ENCODE results near the gene PHTF2. TPM values are rescaled to one million over a fixed set of nuclear protein-coding genes. Genes with fewer than 3 reads are reported as not detected.

Gene PHTF2
- total and polyA plus RNA-seq, 4 donors, result 8.8 to 38.4 (median 26.1) TPM

DNA sequence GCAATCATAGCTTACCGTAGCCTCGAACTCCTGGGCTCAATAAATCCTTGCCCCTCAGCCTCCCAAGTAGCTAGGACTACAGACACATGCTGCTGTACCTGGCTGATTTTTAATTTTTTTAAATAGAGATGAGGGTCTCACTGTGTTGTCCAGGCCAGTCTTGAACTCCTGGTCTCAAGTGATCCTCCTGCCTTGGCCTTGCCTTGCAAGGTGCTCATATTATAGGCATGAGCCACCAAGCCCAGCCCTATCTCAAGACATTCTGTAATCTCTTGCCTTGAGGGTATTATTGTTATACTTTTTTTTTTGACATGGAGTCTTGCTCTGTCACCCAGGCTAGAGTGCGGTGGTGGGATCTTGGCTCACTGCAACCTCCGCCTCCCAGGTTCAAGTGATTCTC, 86.6 kb downstream of the PHTF2 start:
- H3K9me3 ChIP-seq (ENCODE audit: control insufficient read depth, low read length), result no peaks in the 10 kb centered on the region
- H3K4me1 ChIP-seq (ENCODE audit: control insufficient read depth in 1 of 2, insufficient read depth in 2 of 2, low read length in 2 of 2), result peaks cover 1 to 4% of the 10 kb centered on the region in 2 donors
- no peaks in the 10 kb centered on the region for H3K27me3 ChIP-seq (ENCODE audit: control insufficient read depth in 1 of 2, insufficient read depth in 2 of 2, low read length in 1 of 2)
- H3K27ac ChIP-seq (ENCODE audit: low read depth in 1 of 2, low read length in 2 of 2), result no peak overlapping the region
- intact Hi-C loops (cut with DNase I), result loop anchor here in 1 of 2 donors (10.0 kb wide), 1 partner anchor 60 kb away; no protein-coding TSS in a partner anchor
- H3K36me3 ChIP-seq (ENCODE audit: control insufficient read depth in 1 of 2, insufficient read depth in 2 of 2, low read length in 1 of 2), result no peaks in the 10 kb centered on the region
- no peak overlapping the region for H3K4me3 ChIP-seq (ENCODE audit: low read length in 2 of 2)
- 93 to 98% methylated on average over 4 of the region's 4 CpGs for WGBS, 2 donors
- DNase-seq (no peak), ATAC-seq (ENCODE audit: low FRiP score) (no peak)

DNA sequence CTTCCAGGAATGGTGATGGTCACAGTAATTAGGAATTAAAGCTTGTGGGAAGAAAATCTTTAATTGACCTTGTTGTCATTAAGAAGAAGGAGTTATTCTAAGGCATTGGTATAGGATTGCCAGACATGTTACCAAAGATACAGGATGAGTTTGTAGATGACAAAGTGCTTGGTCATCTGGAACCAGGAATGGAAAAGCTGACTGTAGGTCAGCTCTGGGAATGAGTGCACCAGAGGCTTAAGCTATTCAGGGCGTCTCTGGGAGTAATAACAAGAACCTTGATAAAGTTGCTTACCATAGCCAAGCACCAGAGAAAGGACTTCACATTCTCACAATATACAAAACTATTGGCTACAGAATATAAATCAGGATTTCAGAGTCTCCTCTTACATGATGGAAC, 89.0 kb downstream of the PHTF2 start:
- no peaks in the 10 kb centered on the region for H3K36me3 ChIP-seq (ENCODE audit: control insufficient read depth in 1 of 2, insufficient read depth in 2 of 2, low read length in 1 of 2)
- WGBS, 2 donors, result 5 to 20% methylated on average over 1 of the region's 1 CpG
- H3K4me3 ChIP-seq (ENCODE audit: low read length in 2 of 2), result no peak overlapping the region
- intact Hi-C loops (cut with DNase I), result loop anchor here in 1 of 2 donors (10.0 kb wide), 1 partner anchor 63 kb away; no protein-coding TSS in a partner anchor
- H3K4me1 ChIP-seq (ENCODE audit: control insufficient read depth in 1 of 2, insufficient read depth in 2 of 2, low read length in 2 of 2), result peaks cover 1 to 4% of the 10 kb centered on the region in 2 donors
- H3K27ac ChIP-seq (ENCODE audit: low read depth in 1 of 2, low read length in 2 of 2), result no peak overlapping the region
- H3K27me3 ChIP-seq (ENCODE audit: control insufficient read depth in 1 of 2, insufficient read depth in 2 of 2, low read length in 1 of 2), result no peaks in the 10 kb centered on the region
- DNase-seq, result no peak
- H3K9me3 ChIP-seq (ENCODE audit: control insufficient read depth, low read length), result no peaks in the 10 kb centered on the region
- peak; percentile 65 for ATAC-seq (ENCODE audit: low FRiP score)

DNA sequence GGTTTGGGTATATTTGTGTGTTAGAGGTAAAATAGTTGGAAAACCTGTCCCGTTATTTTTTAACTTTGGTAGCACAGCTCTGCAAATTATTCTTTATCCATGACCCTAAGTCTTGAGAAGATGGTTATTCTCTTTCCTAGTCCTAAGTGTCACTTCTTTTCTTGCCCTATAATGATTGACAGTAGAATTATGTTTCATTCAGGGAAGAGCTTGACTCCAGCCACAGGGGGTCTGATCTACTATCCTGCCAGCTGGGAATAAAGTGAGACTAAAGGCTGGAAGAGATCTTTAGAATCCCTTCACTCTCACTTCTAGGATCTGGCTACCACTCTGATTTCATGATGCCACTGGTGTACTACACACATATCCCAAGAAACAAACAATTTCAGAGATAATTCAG, 90.4 kb downstream of the PHTF2 start:
- H3K27me3 ChIP-seq (ENCODE audit: control insufficient read depth in 1 of 2, insufficient read depth in 2 of 2, low read length in 1 of 2), result no peaks in the 10 kb centered on the region
- no peaks in the 10 kb centered on the region for H3K36me3 ChIP-seq (ENCODE audit: control insufficient read depth in 1 of 2, insufficient read depth in 2 of 2, low read length in 1 of 2)
- no peaks in the 10 kb centered on the region for H3K9me3 ChIP-seq (ENCODE audit: control insufficient read depth, low read length)
- H3K4me1 ChIP-seq (ENCODE audit: control insufficient read depth in 1 of 2, insufficient read depth in 2 of 2, low read length in 2 of 2), result peaks cover 1 to 4% of the 10 kb centered on the region in 2 donors
- 94 to 97% methylated on average over 1 of the region's 1 CpG for WGBS, 2 donors
- no peak overlapping the region for H3K27ac ChIP-seq (ENCODE audit: low read depth in 1 of 2, low read length in 2 of 2)
- no peak overlapping the region for H3K4me3 ChIP-seq (ENCODE audit: low read length in 2 of 2)
- DNase-seq (no peak), ATAC-seq (ENCODE audit: low FRiP score) (no peak)
- intact Hi-C loops (cut with DNase I), result loop anchor here in 1 of 2 donors (10.0 kb wide), 1 partner anchor 64 kb away; no protein-coding TSS in a partner anchor

DNA sequence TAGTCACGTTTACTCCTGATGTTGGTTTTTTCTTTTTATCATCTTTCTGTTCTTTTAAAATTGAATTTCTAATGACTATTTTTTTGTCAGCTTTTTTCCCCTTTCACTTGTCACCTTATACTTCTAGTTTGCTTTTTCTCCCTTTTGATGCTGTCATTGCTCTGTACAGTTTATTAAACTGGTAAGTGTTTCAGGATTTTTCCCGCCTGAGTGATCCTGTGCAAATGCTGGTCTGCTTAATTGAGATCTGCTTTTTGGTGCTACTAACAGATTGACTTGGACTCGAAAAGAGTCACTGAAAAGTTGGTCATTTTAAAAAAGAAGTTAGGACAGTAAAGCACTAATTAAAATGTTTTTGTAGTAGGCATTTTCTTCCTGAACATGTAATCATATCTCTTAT, 95.2 kb downstream of the PHTF2 start:
- DNase-seq, result no peak
- H3K27ac ChIP-seq (ENCODE audit: low read depth in 1 of 2, low read length in 2 of 2), result no peak overlapping the region
- no peak overlapping the region for H3K4me3 ChIP-seq (ENCODE audit: low read length in 2 of 2)
- ATAC-seq (ENCODE audit: low FRiP score), result no peak
- H3K4me1 ChIP-seq (ENCODE audit: control insufficient read depth in 1 of 2, insufficient read depth in 2 of 2, low read length in 2 of 2), result peaks cover 0 to 2% of the 10 kb centered on the region in 2 donors
- WGBS, 2 donors, result 91 to 94% methylated on average over 3 of the region's 3 CpGs
- H3K9me3 ChIP-seq (ENCODE audit: control insufficient read depth, low read length), result no peaks in the 10 kb centered on the region
- intact Hi-C loops (cut with DNase I), result no loop called here
- no peaks in the 10 kb centered on the region for H3K36me3 ChIP-seq (ENCODE audit: control insufficient read depth in 1 of 2, insufficient read depth in 2 of 2, low read length in 1 of 2)
- no peaks in the 10 kb centered on the region for H3K27me3 ChIP-seq (ENCODE audit: control insufficient read depth in 1 of 2, insufficient read depth in 2 of 2, low read length in 1 of 2)

DNA sequence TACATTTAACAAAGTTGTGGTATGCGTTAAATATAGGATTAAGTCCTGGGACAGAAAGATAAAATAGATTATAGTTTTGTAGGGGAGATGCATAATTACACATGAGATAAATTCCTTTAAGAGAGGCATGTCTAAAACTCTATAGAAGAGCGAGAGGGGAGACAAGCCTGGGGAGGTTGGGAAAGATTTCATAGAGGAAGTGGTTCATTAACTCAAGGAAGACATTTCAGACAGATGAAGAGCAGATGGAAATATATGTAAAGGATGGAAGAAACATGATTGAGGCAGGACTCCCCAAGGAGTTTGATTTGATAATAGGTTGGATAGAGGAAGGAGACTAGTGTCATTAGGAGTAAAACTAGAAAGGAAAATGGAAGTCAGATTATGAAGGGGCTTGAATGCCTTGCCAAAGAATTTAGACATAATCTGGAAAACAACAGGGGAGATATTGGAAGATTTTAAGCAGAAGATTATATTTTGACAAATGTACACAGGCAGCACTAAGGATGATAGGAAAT, 96.1 kb downstream of the PHTF2 start:
- intact Hi-C loops (cut with DNase I), result no loop called here
- H3K36me3 ChIP-seq (ENCODE audit: control insufficient read depth in 1 of 2, insufficient read depth in 2 of 2, low read length in 1 of 2), result no peaks in the 10 kb centered on the region
- no peak overlapping the region for H3K4me3 ChIP-seq (ENCODE audit: low read length in 2 of 2)
- no peak overlapping the region for H3K27ac ChIP-seq (ENCODE audit: low read depth in 1 of 2, low read length in 2 of 2)
- 85 to 95% methylated on average over 2 of the region's 2 CpGs for WGBS, 2 donors
- H3K27me3 ChIP-seq (ENCODE audit: control insufficient read depth in 1 of 2, insufficient read depth in 2 of 2, low read length in 1 of 2), result no peaks in the 10 kb centered on the region
- ATAC-seq (ENCODE audit: low FRiP score) (no peak), DNase-seq (no peak)
- no peaks in the 10 kb centered on the region for H3K9me3 ChIP-seq (ENCODE audit: control insufficient read depth, low read length)
- H3K4me1 ChIP-seq (ENCODE audit: control insufficient read depth in 1 of 2, insufficient read depth in 2 of 2, low read length in 2 of 2), result no peaks in the 10 kb centered on the region

DNA sequence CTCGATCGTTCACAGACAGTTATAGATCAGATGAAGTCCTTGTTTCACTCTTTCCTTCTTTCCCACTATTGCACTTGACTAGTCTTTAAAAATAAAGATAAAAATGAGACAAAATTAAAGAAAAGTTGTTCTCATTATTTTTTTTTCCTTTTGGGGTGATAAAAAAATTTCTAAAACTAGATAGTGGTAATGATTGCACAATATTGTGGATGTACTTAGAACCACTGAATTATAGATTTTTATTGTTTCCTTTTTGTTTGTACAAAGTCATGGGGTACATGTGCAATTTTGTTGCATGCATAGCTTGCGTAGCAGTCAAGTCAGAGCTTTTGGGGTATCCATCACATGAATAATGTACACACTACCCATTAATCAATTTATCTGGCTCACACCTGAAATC, 97.3 kb downstream of the PHTF2 start:
- DNase-seq (no peak), ATAC-seq (ENCODE audit: low FRiP score) (no peak)
- Histone ChIP-seq H3K4me3 (ENCODE audit: low read length in 2 of 2) (no peak overlapping the region), H3K9me3 (ENCODE audit: control insufficient read depth, low read length) (no peaks in the 10 kb centered on the region), H3K4me1 (ENCODE audit: control insufficient read depth in 1 of 2, insufficient read depth in 2 of 2, low read length in 2 of 2) (no peaks in the 10 kb centered on the region), H3K36me3 (ENCODE audit: control insufficient read depth in 1 of 2, insufficient read depth in 2 of 2, low read length in 1 of 2) (no peaks in the 10 kb centered on the region), H3K27ac (ENCODE audit: low read depth in 1 of 2, low read length in 2 of 2) (no peak overlapping the region), H3K27me3 (ENCODE audit: control insufficient read depth in 1 of 2, insufficient read depth in 2 of 2, low read length in 1 of 2) (no peaks in the 10 kb centered on the region)
- 94 to 96% methylated on average over 3 of the region's 3 CpGs for WGBS, 2 donors
- intact Hi-C loops (cut with DNase I), result no loop called here

DNA sequence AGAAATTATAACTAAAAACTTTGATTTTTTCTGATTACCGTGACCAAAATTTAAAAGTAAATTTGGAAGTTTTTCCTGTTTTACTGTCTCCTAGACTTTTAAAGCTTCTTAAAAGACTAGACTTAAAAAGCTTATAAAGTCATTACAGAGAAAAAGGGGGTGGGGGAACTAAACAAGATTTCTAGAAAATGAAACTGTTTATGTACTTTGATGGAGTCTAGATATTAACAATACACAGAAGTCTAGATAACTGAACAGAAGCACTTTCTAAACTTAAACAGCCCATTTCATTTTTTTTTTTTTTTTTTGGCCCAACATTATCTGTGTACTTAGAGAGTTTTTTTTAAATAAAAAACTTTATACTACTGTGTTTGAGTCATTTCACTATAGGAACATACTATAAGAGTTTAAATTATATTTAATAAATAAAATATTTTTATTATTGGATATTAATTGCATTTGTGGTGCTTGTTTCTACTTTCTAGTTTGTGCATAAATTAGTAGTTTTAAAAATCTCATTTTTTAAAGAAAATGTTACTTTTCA, 98.5 kb downstream of the PHTF2 start:
- 96 to 98% methylated on average over 1 of the region's 1 CpG for WGBS, 2 donors
- intact Hi-C loops (cut with DNase I), result no loop called here
- no peak for ATAC-seq (ENCODE audit: low FRiP score)

DNA sequence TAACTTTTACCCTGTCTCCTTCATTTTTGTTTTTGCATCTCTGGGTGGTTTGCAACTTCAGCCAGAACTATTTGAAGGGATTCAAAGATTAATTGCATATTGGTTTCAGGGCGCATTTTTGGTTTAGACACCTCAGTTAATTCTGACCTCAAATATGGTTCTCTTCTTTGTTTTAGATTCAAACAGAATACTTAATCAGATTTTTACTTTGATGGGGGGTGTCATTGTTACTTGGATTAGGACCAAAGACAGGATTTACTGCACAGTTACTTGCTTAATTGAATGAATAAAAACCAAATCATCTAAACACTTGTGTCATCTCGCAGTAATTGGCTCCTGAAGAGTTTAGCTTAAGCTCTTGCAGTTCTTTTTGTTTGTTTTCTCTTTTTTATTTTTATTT, 100.9 kb downstream of the PHTF2 start:
- DNase-seq, result no peak
- H3K4me1 ChIP-seq (ENCODE audit: control insufficient read depth in 1 of 2, insufficient read depth in 2 of 2, low read length in 2 of 2), result no peaks in the 10 kb centered on the region

More for the DNA sequence above, 98.5 kb downstream of the PHTF2 start:
- Histone ChIP-seq H3K27me3 (ENCODE audit: control insufficient read depth in 1 of 2, insufficient read depth in 2 of 2, low read length in 1 of 2) (no peaks in the 10 kb centered on the region), H3K4me1 (ENCODE audit: control insufficient read depth in 1 of 2, insufficient read depth in 2 of 2, low read length in 2 of 2) (no peaks in the 10 kb centered on the region), H3K4me3 (ENCODE audit: low read length in 2 of 2) (no peak overlapping the region), H3K36me3 (ENCODE audit: control insufficient read depth in 1 of 2, insufficient read depth in 2 of 2, low read length in 1 of 2) (no peaks in the 10 kb centered on the region), H3K9me3 (ENCODE audit: control insufficient read depth, low read length) (no peaks in the 10 kb centered on the region), H3K27ac (ENCODE audit: low read depth in 1 of 2, low read length in 2 of 2) (no peak overlapping the region)
- DNase-seq, result no peak

DNA sequence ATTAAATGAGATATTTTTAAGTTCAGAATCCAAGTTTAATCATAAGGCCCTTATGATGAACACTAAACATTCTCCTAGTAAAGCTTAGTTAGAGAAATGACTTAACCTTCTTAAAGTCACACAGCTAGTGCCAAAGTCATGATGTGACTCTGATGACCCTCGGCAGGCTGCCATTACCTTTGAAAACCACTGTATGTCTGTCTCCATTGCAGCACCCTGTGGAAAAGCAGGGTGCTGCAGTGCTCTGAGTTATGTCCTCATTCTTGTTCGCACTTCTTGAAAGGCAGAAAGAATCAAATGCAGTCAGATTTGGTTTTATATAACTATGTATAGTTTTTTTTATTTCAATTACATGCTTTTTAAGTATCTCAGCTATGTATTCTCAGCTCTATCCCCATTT, 105.0 kb downstream of the PHTF2 start:
- H3K27me3 ChIP-seq (ENCODE audit: control insufficient read depth in 1 of 2, insufficient read depth in 2 of 2, low read length in 1 of 2), result no peaks in the 10 kb centered on the region
- H3K9me3 ChIP-seq (ENCODE audit: control insufficient read depth, low read length), result no peaks in the 10 kb centered on the region
- no peak overlapping the region for H3K4me3 ChIP-seq (ENCODE audit: low read length in 2 of 2)
- 87 to 89% methylated on average over 2 of the region's 2 CpGs for WGBS, 2 donors
- ATAC-seq (ENCODE audit: low FRiP score) (no peak), DNase-seq (no peak)
- no peak overlapping the region for H3K27ac ChIP-seq (ENCODE audit: low read depth in 1 of 2, low read length in 2 of 2)
- intact Hi-C loops (cut with DNase I), result no loop called here
- H3K36me3 ChIP-seq (ENCODE audit: control insufficient read depth in 1 of 2, insufficient read depth in 2 of 2, low read length in 1 of 2), result no peaks in the 10 kb centered on the region
- H3K4me1 ChIP-seq (ENCODE audit: control insufficient read depth in 1 of 2, insufficient read depth in 2 of 2, low read length in 2 of 2), result no peaks in the 10 kb centered on the region

More for the DNA sequence above, 100.9 kb downstream of the PHTF2 start:
- intact Hi-C loops (cut with DNase I), result no loop called here
- H3K9me3 ChIP-seq (ENCODE audit: control insufficient read depth, low read length), result no peaks in the 10 kb centered on the region
- ATAC-seq (ENCODE audit: low FRiP score), result no peak
- no peak overlapping the region for H3K4me3 ChIP-seq (ENCODE audit: low read length in 2 of 2)
- 94 to 100% methylated on average over 2 of the region's 2 CpGs for WGBS, 2 donors
- no peaks in the 10 kb centered on the region for H3K36me3 ChIP-seq (ENCODE audit: control insufficient read depth in 1 of 2, insufficient read depth in 2 of 2, low read length in 1 of 2)
- H3K27ac ChIP-seq (ENCODE audit: low read depth in 1 of 2, low read length in 2 of 2), result no peak overlapping the region
- H3K27me3 ChIP-seq (ENCODE audit: control insufficient read depth in 1 of 2, insufficient read depth in 2 of 2, low read length in 1 of 2), result no peaks in the 10 kb centered on the region

Data from aorta (tissue), 5 donors.